RPMI8226 (cell line): ENCODE measurements around the gene F2R.

Experiments used
- DNase-seq: peaks from one replicate; pipeline ENCODE4 v3.0.0-alpha.2; 2015

Gene F2R

GRCh38 chr5:76690704-76691466 is 25.0 kb upstream of the F2R start:
- no peak for DNase-seq

- DNase-seq: no peak
Measured at GRCh38 chr5:76691467-76692273, 24.3 kb upstream of the F2R start.

GRCh38 chr5:76692274-76692540 is 23.7 kb upstream of the F2R start:
- DNase-seq: no peak

- no peak for DNase-seq
Measured at GRCh38 chr5:76692651-76693050, 23.3 kb upstream of the F2R start.

- DNase-seq: no peak
Measured at GRCh38 chr5:76693141-76693540, 22.8 kb upstream of the F2R start.

GRCh38 chr5:76694317-76694716 is 21.6 kb upstream of the F2R start:
- DNase-seq: no peak

GRCh38 chr5:76695346-76695745 is 20.6 kb upstream of the F2R start:
- no peak for DNase-seq

GRCh38 chr5:76696251-76696650 is 19.7 kb upstream of the F2R start:
- no peak for DNase-seq

- no peak for DNase-seq
Measured at GRCh38 chr5:76697670-76698069, 18.3 kb upstream of the F2R start.

GRCh38 chr5:76700571-76700970 is 15.4 kb upstream of the F2R start:
- DNase-seq: no peak

- no peak for DNase-seq
Measured at GRCh38 chr5:76701298-76701697, 14.6 kb upstream of the F2R start.

GRCh38 chr5:76703707-76704106 is 12.2 kb upstream of the F2R start:
- no peak for DNase-seq

GRCh38 chr5:76704131-76704663 is 11.7 kb upstream of the F2R start:
- DNase-seq: no peak

- DNase-seq: no peak
Measured at GRCh38 chr5:76705574-76705973, 10.4 kb upstream of the F2R start.

GRCh38 chr5:76709762-76710161 is 6.2 kb upstream of the F2R start:
- DNase-seq: no peak

GRCh38 chr5:76710991-76711390 is 4.9 kb upstream of the F2R start:
- no peak for DNase-seq

GRCh38 chr5:76714751-76715485 is 1.0 kb upstream of the F2R start:
- DNase-seq: no peak

- DNase-seq: peak; percentile 61
Measured at GRCh38 chr5:76715486-76715735, 515 bp upstream of the F2R start.

GRCh38 chr5:76716456-76717157 is 681 bp downstream of the F2R start:
- peak; percentile 21 for DNase-seq

- no peak for DNase-seq
Measured at GRCh38 chr5:76717222-76718083, 1.5 kb downstream of the F2R start.

- DNase-seq: no peak
Measured at GRCh38 chr5:76718381-76718832, 2.5 kb downstream of the F2R start.

- DNase-seq: no peak
Measured at GRCh38 chr5:76718880-76719279, 3.0 kb downstream of the F2R start.
